Keratinocyte (primary cell): ENCODE measurements around the gene TSPAN17.

Source experiments
- CTCF ChIP-seq, 3 experiments: IDR thresholded peaks in 1 of 3; conservative IDR thresholded peaks in 1 of 3; optimal IDR thresholded peaks in 1 of 3; 2 replicates in 2 of 3; 3 replicates in 1 of 3; pipeline versions ENCODE3 to v1.5.1; 2011; ENCODE audit warnings: low read length in 3 of 3, mild to moderate bottlenecking in 3 of 3, moderate library complexity in 2 of 3, control low read depth in 1 of 3, inconsistent platforms in 1 of 3; ENCODE audit not compliant: insufficient read depth in 2 of 3; ENCODE audit errors: extremely low read depth in 1 of 3
- EZH2 ChIP-seq: IDR thresholded peaks from one replicate; pipeline ENCODE4 v1.6.1; 2012; ENCODE audit warnings: inconsistent platforms, mild to moderate bottlenecking, low read length, moderate library complexity

DNA sequence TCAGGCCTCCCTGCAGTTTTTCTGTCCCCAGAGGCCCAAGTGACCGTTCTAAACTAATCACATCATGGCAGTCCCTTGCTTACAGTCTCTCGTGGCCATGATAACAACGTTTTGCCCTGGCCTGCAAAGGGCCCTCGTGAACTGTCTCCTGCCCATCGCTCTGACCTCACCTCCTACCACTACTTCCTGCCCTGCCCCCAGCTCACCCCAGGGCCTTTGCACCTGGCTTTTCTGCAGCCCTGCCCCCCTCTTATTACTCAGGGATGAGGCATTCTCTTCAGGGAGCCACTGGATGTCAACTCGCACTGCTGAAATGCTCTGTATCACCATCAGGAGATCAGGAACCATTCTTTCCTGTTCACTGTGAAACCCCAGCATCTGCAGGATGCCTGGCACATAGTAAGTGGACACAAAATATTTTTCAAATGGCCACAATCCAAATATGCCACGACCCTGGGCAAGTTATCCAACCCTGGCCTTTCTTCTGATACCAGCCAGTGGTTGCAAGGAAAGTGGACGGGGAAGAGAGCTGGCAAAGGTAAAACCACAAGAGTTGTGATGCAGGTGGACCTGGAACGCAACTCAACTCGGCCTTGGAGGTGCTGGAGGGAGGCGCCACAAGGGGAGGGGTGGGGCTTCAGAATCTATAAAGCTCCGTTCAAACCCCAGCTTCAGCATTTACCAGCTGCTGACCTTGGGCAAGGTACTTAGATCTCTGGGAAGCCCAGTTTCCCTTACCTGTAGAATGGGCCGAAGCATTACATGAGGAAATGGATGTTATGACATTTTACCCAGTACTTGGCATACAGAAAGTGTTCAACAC is 18.7 kb upstream of the TSPAN17 start:
- TF ChIP-seq CTCF (optimal IDR thresholded peaks at IDR 0.05 in 1 of 3, IDR thresholded peaks at IDR 0.05 in 1 of 3, conservative IDR thresholded peaks at IDR 0.05 in 1 of 3; ENCODE audit: extremely low read depth in 1 of 3, insufficient read depth in 2 of 3, low read length in 3 of 3) = no peak
- TF ChIP-seq EZH2 = no peak
